Loucy (cell line): ENCODE measurements around the gene PRR12.

ENCODE experiments used
- CTCF ChIP-seq: fragments of 200-600 bp; sonication (generic); conservative IDR thresholded peaks from 2 replicates; pipeline ENCODE4 v1.5.1; 2014; ENCODE audit warnings: mild to moderate bottlenecking, antibody characterized with exemption, low read length
- EZH2phosphoT487 ChIP-seq: fragments of 200-600 bp; IDR thresholded peaks from 2 replicates; pipeline ENCODE4 v1.6.1; 2018; ENCODE audit warnings: antibody characterized with exemption, mild to moderate bottlenecking, moderate library complexity, borderline replicate concordance

DNA sequence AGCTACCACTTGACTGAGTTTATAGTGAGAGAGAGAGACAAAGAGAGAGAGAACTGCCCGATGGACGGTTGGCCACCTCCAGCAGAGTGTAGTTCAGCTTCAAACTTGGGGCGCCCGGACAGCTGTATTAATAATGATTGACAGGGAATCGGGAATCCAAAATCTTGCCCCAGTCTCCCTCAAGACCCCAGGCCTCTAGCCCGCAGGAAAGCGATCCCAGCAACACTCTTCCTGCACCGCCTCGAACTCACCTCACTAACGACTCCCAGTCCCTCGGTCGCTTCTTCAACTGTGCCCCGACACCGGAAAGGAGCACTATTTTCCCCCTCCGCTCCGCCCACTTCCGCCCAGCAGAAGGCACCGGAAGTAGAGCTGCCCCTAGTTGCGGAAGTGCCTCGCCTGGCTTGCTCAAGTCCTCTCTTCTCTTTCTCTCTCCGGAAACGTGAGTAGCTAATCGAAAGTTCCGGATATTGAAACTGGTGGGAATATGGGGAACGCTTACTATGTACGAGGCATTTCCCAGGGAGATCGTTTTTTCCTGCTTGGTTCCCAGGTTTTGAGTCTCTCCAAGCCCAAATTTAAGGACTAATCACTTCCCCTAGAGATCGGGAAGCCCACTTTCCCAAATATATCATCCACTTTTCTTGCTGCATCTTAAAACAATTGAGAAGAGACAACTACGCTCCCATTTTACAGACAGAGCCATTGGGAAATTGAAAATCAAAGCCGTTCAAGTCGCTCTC lies 10.5 kb upstream of the PRR12 start, which contains the start of gene NOSIP:
- no peak for TF ChIP-seq CTCF
- TF ChIP-seq EZH2phosphoT487: no peak
